Activated CD4-positive, alpha-beta T cell treated with anti-CD3 and anti-CD28 coated beads for 24 hours (primary cell): ENCODE measurements around the gene ARHGAP4.

Source experiments
- DNase-seq, 2 donors: peaks; one replicate each; pipeline ENCODE4 v3.0.0-alpha.2; 2020; ENCODE audit warnings: low read depth in 2 of 2

Gene ARHGAP4

GRCh38 chrX:153882086-153882498 is 44.0 kb downstream of the ARHGAP4 start:
- DNase-seq, result no peak

GRCh38 chrX:153881281-153881680 is 44.8 kb downstream of the ARHGAP4 start:
- no peak for DNase-seq

GRCh38 chrX:153880440-153880815 is 45.6 kb downstream of the ARHGAP4 start:
- DNase-seq, result no peak

GRCh38 chrX:153879741-153880439 is 46.2 kb downstream of the ARHGAP4 start:
- no peak for DNase-seq

GRCh38 chrX:153878969-153879653 is 47.0 kb downstream of the ARHGAP4 start:
- DNase-seq, result no peak

GRCh38 chrX:153878345-153878744 is 47.7 kb downstream of the ARHGAP4 start:
- no peak for DNase-seq

- DNase-seq, result no peak
These were observed 48.3 kb downstream of the ARHGAP4 start for GRCh38 chrX:153877571-153878261.

GRCh38 chrX:153876112-153876491 is 50.0 kb downstream of the ARHGAP4 start:
- no peak for DNase-seq

GRCh38 chrX:153875391-153876111 is 50.5 kb downstream of the ARHGAP4 start:
- peak; percentile 41 to 43 for DNase-seq

- no peak for DNase-seq
These were observed 51.5 kb downstream of the ARHGAP4 start for GRCh38 chrX:153874366-153875125.

GRCh38 chrX:153874085-153874365 is 52.0 kb downstream of the ARHGAP4 start:
- DNase-seq, result no peak

GRCh38 chrX:153873282-153874084 is 52.6 kb downstream of the ARHGAP4 start:
- DNase-seq, result no peak

GRCh38 chrX:153871946-153872878 is 53.9 kb downstream of the ARHGAP4 start:
- DNase-seq, result no peak

GRCh38 chrX:153871451-153871850 is 54.6 kb downstream of the ARHGAP4 start:
- DNase-seq, result no peak

- DNase-seq, result no peak
These were observed 55.2 kb downstream of the ARHGAP4 start for GRCh38 chrX:153870791-153871360.

- no peak for DNase-seq
These were observed 55.8 kb downstream of the ARHGAP4 start for GRCh38 chrX:153870288-153870690.

GRCh38 chrX:153869473-153870287 is 56.4 kb downstream of the ARHGAP4 start:
- DNase-seq, result no peak
